ENCODE measurements around the gene EIF3K.

GRCh38 chr19:38629568-38629967 is 10.6 kb downstream of the EIF3K start:
- TF ChIP-seq POLR2A (IDR thresholded peaks at IDR 0.05) = no peak
- TF ChIP-seq, protein P1, sequence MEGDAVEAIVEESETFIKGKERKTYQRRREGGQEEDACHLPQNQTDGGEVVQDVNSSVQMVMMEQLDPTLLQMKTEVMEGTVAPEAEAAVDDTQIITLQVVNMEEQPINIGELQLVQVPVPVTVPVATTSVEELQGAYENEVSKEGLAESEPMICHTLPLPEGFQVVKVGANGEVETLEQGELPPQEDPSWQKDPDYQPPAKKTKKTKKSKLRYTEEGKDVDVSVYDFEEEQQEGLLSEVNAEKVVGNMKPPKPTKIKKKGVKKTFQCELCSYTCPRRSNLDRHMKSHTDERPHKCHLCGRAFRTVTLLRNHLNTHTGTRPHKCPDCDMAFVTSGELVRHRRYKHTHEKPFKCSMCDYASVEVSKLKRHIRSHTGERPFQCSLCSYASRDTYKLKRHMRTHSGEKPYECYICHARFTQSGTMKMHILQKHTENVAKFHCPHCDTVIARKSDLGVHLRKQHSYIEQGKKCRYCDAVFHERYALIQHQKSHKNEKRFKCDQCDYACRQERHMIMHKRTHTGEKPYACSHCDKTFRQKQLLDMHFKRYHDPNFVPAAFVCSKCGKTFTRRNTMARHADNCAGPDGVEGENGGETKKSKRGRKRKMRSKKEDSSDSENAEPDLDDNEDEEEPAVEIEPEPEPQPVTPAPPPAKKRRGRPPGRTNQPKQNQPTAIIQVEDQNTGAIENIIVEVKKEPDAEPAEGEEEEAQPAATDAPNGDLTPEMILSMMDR (IDR thresholded peaks at IDR 0.05) = no peak
- TF ChIP-seq EP300 (IDR thresholded peaks at IDR 0.05; ENCODE audit: low read depth) = no peak

Measured in transverse colon (tissue), 3 donors.